Ishikawa (cell line): ENCODE results near the gene ACSF3.

ENCODE experiments used
- CEBPB ChIP-seq: IDR thresholded peaks from 2 replicates; pipeline ENCODE4 v1.6.1; 2012
- CREB1 ChIP-seq: IDR thresholded peaks from 2 replicates; pipeline ENCODE4 v1.6.1; 2012; ENCODE audit warnings: low read depth
- EGR1 ChIP-seq: IDR thresholded peaks from 2 replicates; pipeline ENCODE4 v1.6.1; 2012
- EP300 ChIP-seq: IDR thresholded peaks from 2 replicates; pipeline ENCODE4 v1.6.1; 2012; ENCODE audit warnings: borderline replicate concordance
- FOXM1 ChIP-seq: IDR thresholded peaks from 2 replicates; pipeline ENCODE4 v1.6.1; 2012; ENCODE audit warnings: low read depth, borderline replicate concordance
- MAX ChIP-seq: IDR thresholded peaks from 2 replicates; pipeline ENCODE4 v1.6.1; 2012
- NFIC ChIP-seq: IDR thresholded peaks from 2 replicates; pipeline ENCODE4 v1.6.1; 2012
- RAD21 ChIP-seq: IDR thresholded peaks from 2 replicates; pipeline ENCODE4 v1.6.1; 2012; ENCODE audit warnings: low read depth
- REST ChIP-seq: IDR thresholded peaks from 2 replicates; pipeline ENCODE4 v1.6.1; 2012; ENCODE audit warnings: low read depth, mild to moderate bottlenecking
- TAF1 ChIP-seq: IDR thresholded peaks from 2 replicates; pipeline ENCODE4 v1.6.1; 2012; ENCODE audit warnings: low read depth, mild to moderate bottlenecking
- TCF12 ChIP-seq: IDR thresholded peaks from 2 replicates; pipeline ENCODE4 v1.6.1; 2012; ENCODE audit warnings: low read depth
- TEAD4 ChIP-seq: IDR thresholded peaks from 2 replicates; pipeline ENCODE4 v1.6.1; 2012
- USF1 ChIP-seq: IDR thresholded peaks from 2 replicates; pipeline ENCODE4 v1.6.1; 2012
- YY1 ChIP-seq: IDR thresholded peaks from 2 replicates; pipeline ENCODE4 v1.6.1; 2012; ENCODE audit warnings: low read depth
- ZBTB7A ChIP-seq: IDR thresholded peaks from 2 replicates; pipeline ENCODE4 v1.6.1; 2012; ENCODE audit warnings: low read depth

Gene ACSF3

GRCh38 chr16:89197633-89198416, 104.2 kb downstream of the ACSF3 start:
- TF ChIP-seq ZBTB7A: no peak
- TF ChIP-seq USF1: no peak
- TF ChIP-seq TAF1: no peak
- TF ChIP-seq MAX: no peak
- TF ChIP-seq CREB1: no peak
- no peak for TF ChIP-seq EP300
- no peak for TF ChIP-seq EGR1
- no peak for TF ChIP-seq REST
- no peak for TF ChIP-seq RAD21
- no peak for TF ChIP-seq TCF12
- no peak for TF ChIP-seq CEBPB
- TF ChIP-seq TEAD4: no peak
- TF ChIP-seq YY1: no peak
- no peak for TF ChIP-seq NFIC
- no peak for TF ChIP-seq FOXM1

- no peak for TF ChIP-seq CEBPB
- TF ChIP-seq FOXM1: no peak
- TF ChIP-seq RAD21: no peak
- no peak for TF ChIP-seq TAF1
- TF ChIP-seq REST: no peak
- TF ChIP-seq ZBTB7A: no peak
- no peak for TF ChIP-seq USF1
- no peak for TF ChIP-seq TCF12
- TF ChIP-seq TEAD4: no peak
- TF ChIP-seq EP300: no peak
- no peak for TF ChIP-seq MAX
- TF ChIP-seq YY1: no peak
- no peak for TF ChIP-seq CREB1
- TF ChIP-seq EGR1: no peak
- TF ChIP-seq NFIC: no peak
Observed at GRCh38 chr16:89198417-89199240, 105.0 kb downstream of the ACSF3 start.

- TF ChIP-seq MAX (no peak), CEBPB (no peak), YY1 (no peak)
Observed at GRCh38 chr16:89199241-89200123, 105.8 kb downstream of the ACSF3 start.

GRCh38 chr16:89200124-89200849, 106.6 kb downstream of the ACSF3 start, which contains the start of gene SLC22A31:
Gene SLC22A31, minus strand, starts transcription at chr16:89200537. Its CDS starts 36 bp downstream, at chr16:89200501.
- TF ChIP-seq TAF1 (no peak), CEBPB (no peak), NFIC (no peak), MAX (no peak), YY1 (no peak), RAD21 (no peak), FOXM1 (no peak), REST (no peak), USF1 (no peak), ZBTB7A (no peak), TCF12 (no peak), TEAD4 (no peak), EGR1 (no peak), EP300 (no peak), CREB1 (no peak)
